ENCODE measurements around the gene IPPK. TPM values are rescaled to one million over a fixed set of nuclear protein-coding genes. Genes with fewer than 3 reads are reported as not detected.

Gene IPPK
- total RNA-seq, 2 donors from 2014 or later, result 8.9 to 13.1 TPM

- Histone ChIP-seq H3K27ac (peak overlapping the region; percentile 61 to 73), H3K27me3 (no peaks in the 10 kb centered on the region), H3K4me3 (no peak overlapping the region), H3K36me3 (peaks cover 44% of the 10 kb centered on the region), H3K9me3 (no peaks in the 10 kb centered on the region), H3K4me1 (peaks cover 0 to 37% of the 10 kb centered on the region in 2 donors)
- no peak for DNase-seq (ENCODE audit: low spot score)
- TF ChIP-seq, protein P1, sequence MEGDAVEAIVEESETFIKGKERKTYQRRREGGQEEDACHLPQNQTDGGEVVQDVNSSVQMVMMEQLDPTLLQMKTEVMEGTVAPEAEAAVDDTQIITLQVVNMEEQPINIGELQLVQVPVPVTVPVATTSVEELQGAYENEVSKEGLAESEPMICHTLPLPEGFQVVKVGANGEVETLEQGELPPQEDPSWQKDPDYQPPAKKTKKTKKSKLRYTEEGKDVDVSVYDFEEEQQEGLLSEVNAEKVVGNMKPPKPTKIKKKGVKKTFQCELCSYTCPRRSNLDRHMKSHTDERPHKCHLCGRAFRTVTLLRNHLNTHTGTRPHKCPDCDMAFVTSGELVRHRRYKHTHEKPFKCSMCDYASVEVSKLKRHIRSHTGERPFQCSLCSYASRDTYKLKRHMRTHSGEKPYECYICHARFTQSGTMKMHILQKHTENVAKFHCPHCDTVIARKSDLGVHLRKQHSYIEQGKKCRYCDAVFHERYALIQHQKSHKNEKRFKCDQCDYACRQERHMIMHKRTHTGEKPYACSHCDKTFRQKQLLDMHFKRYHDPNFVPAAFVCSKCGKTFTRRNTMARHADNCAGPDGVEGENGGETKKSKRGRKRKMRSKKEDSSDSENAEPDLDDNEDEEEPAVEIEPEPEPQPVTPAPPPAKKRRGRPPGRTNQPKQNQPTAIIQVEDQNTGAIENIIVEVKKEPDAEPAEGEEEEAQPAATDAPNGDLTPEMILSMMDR (IDR thresholded peaks at IDR 0.05), result no peak
These were observed 58.2 kb downstream of the IPPK start for GRCh38 chr9:92611621-92612285.

GRCh38 chr9:92610470-92611420 is 59.2 kb downstream of the IPPK start:
- TF ChIP-seq, protein P1 (IDR thresholded peaks at IDR 0.05), result no peak
- no peak overlapping the region for H3K4me3 ChIP-seq
- peaks cover 0 to 39% of the 10 kb centered on the region in 2 donors for H3K4me1 ChIP-seq
- DNase-seq (ENCODE audit: low spot score), result no peak
- H3K9me3 ChIP-seq, result peaks cover 0 to 3% of the 10 kb centered on the region in 2 donors
- H3K36me3 ChIP-seq, result peaks cover 44% of the 10 kb centered on the region
- peak overlapping the region; percentile 61 to 73 for H3K27ac ChIP-seq
- no peaks in the 10 kb centered on the region for H3K27me3 ChIP-seq

- H3K27ac ChIP-seq, result peak overlapping the region; percentile 61 to 73
- no peaks in the 10 kb centered on the region for H3K27me3 ChIP-seq
- H3K4me3 ChIP-seq, result no peak overlapping the region
- H3K9me3 ChIP-seq, result peaks cover 0 to 9% of the 10 kb centered on the region in 2 donors
- peaks cover 0 to 39% of the 10 kb centered on the region in 2 donors for H3K4me1 ChIP-seq
- no peak for DNase-seq (ENCODE audit: low spot score)
- H3K36me3 ChIP-seq, result peaks cover 28% of the 10 kb centered on the region
- TF ChIP-seq, protein P1 (IDR thresholded peaks at IDR 0.05), result no peak
These were observed 61.0 kb downstream of the IPPK start for GRCh38 chr9:92608909-92609445.

- peaks cover 0 to 39% of the 10 kb centered on the region in 2 donors for H3K4me1 ChIP-seq
- H3K27ac ChIP-seq, result peak overlapping the region; percentile 61 to 73
These were observed 61.6 kb downstream of the IPPK start for GRCh38 chr9:92608241-92608908.

GRCh38 chr9:92607773-92608172 is 62.2 kb downstream of the IPPK start:
- peaks cover 0 to 39% of the 10 kb centered on the region in 2 donors for H3K4me1 ChIP-seq
- no peak for DNase-seq (ENCODE audit: low spot score)
- TF ChIP-seq, protein P1 (IDR thresholded peaks at IDR 0.05), result no peak

More at GRCh38 chr9:92608241-92608908, 61.6 kb downstream of the IPPK start:
- peaks cover 0 to 12% of the 10 kb centered on the region in 2 donors for H3K9me3 ChIP-seq
- peaks cover 22% of the 10 kb centered on the region for H3K36me3 ChIP-seq
- no peaks in the 10 kb centered on the region for H3K27me3 ChIP-seq
- DNase-seq (ENCODE audit: low spot score), result no peak
- H3K4me3 ChIP-seq, result no peak overlapping the region
- TF ChIP-seq, protein P1 (IDR thresholded peaks at IDR 0.05), result no peak

More at GRCh38 chr9:92607773-92608172, 62.2 kb downstream of the IPPK start:
- H3K9me3 ChIP-seq, result peaks cover 0 to 12% of the 10 kb centered on the region in 2 donors
- H3K36me3 ChIP-seq, result peaks cover 16% of the 10 kb centered on the region
- peak overlapping the region; percentile 12 to 61 for H3K27ac ChIP-seq
- no peaks in the 10 kb centered on the region for H3K27me3 ChIP-seq
- no peak overlapping the region for H3K4me3 ChIP-seq
